IMR-90 (cell line): ENCODE data around the gene ABCC3.

Experiments used
- BHLHE40 ChIP-seq: fragments of 150-350 bp; IDR thresholded peaks from 2 replicates; pipeline ENCODE4 v1.6.1; 2016; ENCODE audit warnings: mild to moderate bottlenecking, low read depth, low read length
- CEBPB ChIP-seq: IDR thresholded peaks from 2 replicates; pipeline ENCODE4 v1.6.1; 2012; ENCODE audit warnings: low read depth, low read length, improper control_type of control experiment
- CTCF ChIP-seq: conservative IDR thresholded peaks from 2 replicates; pipeline ENCODE4 v1.5.1; 2012; ENCODE audit warnings: mild to moderate bottlenecking, low read depth, low read length, improper control_type of control experiment
- RFX5 ChIP-seq: IDR thresholded peaks from 2 replicates; pipeline ENCODE4 v1.8.0; 2012; ENCODE audit warnings: low read depth, mild to moderate bottlenecking, low read length, moderate library complexity

DNA sequence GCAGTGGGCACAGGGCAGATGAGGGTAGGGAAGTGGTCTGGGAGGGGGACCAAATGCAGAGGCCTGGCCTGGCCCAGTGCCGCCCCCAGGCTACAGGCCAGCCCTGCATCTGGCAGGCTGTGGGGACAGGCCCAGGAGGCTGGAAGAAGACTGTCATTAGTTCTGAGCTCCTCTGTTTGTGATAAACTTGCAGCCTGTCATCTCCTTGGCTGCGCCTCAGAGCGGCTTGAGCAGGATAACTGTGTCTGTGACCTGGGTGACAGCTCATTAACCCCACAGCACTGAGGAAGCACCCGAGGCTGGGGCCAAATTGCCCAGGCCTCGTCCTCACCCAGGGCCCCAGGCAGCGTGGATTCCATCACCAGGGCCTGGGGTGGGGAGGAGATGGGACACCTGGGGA is 23.9 kb downstream of the ABCC3 start:
- TF ChIP-seq BHLHE40 (no peak), CTCF (no peak), CEBPB (no peak), RFX5 (no peak)
